MCF 10A (cell line): ENCODE measurements around the gene HJURP. TPM values are rescaled to one million over a fixed set of nuclear protein-coding genes. Genes with fewer than 3 reads are reported as not detected.

Experiments
- BruUV-seq: library from RNA; stranded (reverse); fragments of 400-500 nt; replicated peaks from 2 replicates; lab custom pipeline; 2021; lab: Mats Ljungman, UMichigan
- CTCF ChIA-PET: fragments of 300-600 bp; sonication (Branson Sonifier 250); formaldehyde crosslinking; extraction: SDS; loops from one replicate; lab custom pipeline; 2021; ENCODE audit warnings: antibody characterized with exemption, inconsistent platforms; lab: Yijun Ruan, JAX
- POLR2A ChIA-PET: fragments of 300-600, 350-650 bp; sonication (Branson Sonifier 250); formaldehyde crosslinking; extraction: SDS; loops from one replicate; lab custom pipeline; 2020; ENCODE audit warnings: antibody characterized with exemption, inconsistent platforms; lab: Yijun Ruan, JAX
- DNase-seq: peaks from one replicate; pipeline ENCODE4 v3.0.0-alpha.2; 2018; ENCODE audit not compliant: unreplicated experiment
- H3K27ac Mint-ChIP-seq: one replicate; pipeline ENCODE4 v1.8.0; 2022; ENCODE audit warnings: mild to moderate bottlenecking, low read depth, mixed read lengths; ENCODE audit not compliant: unreplicated experiment
- H3K27me3 Mint-ChIP-seq: one replicate; pipeline ENCODE4 v1.8.0; 2022; ENCODE audit warnings: mixed read lengths; ENCODE audit not compliant: insufficient read depth, unreplicated experiment
- H3K36me3 Mint-ChIP-seq: one replicate; pipeline ENCODE4 v1.8.0; 2022; ENCODE audit warnings: mild to moderate bottlenecking, moderate library complexity, mixed read lengths; ENCODE audit not compliant: insufficient read depth, unreplicated experiment
- H3K4me1 Mint-ChIP-seq: one replicate; pipeline ENCODE4 v1.8.0; 2022; ENCODE audit warnings: mixed read lengths; ENCODE audit not compliant: insufficient read depth, unreplicated experiment
- H3K4me3 Mint-ChIP-seq: one replicate; pipeline ENCODE4 v1.8.0; 2022; ENCODE audit warnings: mild to moderate bottlenecking, moderate library complexity, mixed read lengths; ENCODE audit not compliant: unreplicated experiment
- H3K9me3 Mint-ChIP-seq: one replicate; pipeline ENCODE4 v1.8.0; 2022; ENCODE audit warnings: mixed read lengths; ENCODE audit not compliant: unreplicated experiment
- intact Hi-C: fragments of 100-400 bp; cut with micrococcal nuclease; formaldehyde crosslinking; loops from 2 replicates; pipeline ENCODE4 v1.14.1; 2022
- total RNA-seq: library from RNA; stranded (reverse); gene quantifications from 2 replicates; pipeline ENCODE4 v1.2.3, GENCODE V29; 2022
- TF ChIP-seq, protein P1 (sequence below): fragments of 200-600 bp; IDR thresholded peaks from one replicate; pipeline ENCODE4 v1.8.0; 2022; ENCODE audit warnings: antibody characterized with exemption, mild to moderate bottlenecking; ENCODE audit not compliant: unreplicated experiment

Gene HJURP
- total RNA-seq, 1 experiment from 2014 or later: 29.3 TPM

DNA sequence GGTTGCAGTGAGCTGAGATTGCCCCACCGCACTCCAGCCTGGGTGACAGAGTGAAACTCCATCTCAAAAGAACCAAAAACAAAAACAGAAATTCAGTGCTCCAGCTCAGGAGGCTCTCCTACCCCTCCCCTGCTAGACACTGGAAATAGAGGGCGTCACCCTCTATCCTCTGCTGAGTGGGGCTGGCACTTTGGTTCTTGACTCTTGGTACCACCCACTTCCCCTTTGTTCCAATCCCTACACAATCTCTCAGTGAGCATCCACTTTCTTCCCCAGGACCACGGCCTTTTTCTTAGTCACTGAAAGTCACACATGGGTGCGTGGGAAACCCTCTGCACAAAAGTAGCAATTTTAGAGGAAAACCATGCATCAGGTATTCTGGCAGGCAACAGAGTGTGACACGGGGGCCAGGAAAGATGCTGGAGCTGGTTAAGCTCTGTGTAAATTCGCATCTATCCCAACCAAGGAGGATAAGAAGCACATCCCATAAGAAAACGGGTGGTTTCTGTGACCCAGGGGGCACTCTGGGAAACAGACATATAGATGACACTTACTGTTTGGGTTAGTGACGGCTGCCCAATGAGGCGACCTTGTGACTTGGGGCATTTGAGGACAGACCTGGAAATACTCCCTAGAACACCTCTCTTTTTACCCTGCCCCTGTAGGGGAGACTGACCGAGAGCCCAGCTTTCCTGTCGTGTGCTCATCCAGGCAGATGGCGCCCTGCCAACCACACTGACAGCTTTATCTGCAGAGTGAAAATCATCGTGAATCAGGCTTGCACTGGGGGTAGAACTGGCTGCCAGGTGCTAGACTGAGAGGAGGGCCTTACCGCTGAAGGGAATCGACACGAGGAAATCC is 7.7 kb downstream of the HJURP start:
- DNase-seq: no peak
- intact Hi-C loops: no loop called here
- TF ChIP-seq, protein P1, sequence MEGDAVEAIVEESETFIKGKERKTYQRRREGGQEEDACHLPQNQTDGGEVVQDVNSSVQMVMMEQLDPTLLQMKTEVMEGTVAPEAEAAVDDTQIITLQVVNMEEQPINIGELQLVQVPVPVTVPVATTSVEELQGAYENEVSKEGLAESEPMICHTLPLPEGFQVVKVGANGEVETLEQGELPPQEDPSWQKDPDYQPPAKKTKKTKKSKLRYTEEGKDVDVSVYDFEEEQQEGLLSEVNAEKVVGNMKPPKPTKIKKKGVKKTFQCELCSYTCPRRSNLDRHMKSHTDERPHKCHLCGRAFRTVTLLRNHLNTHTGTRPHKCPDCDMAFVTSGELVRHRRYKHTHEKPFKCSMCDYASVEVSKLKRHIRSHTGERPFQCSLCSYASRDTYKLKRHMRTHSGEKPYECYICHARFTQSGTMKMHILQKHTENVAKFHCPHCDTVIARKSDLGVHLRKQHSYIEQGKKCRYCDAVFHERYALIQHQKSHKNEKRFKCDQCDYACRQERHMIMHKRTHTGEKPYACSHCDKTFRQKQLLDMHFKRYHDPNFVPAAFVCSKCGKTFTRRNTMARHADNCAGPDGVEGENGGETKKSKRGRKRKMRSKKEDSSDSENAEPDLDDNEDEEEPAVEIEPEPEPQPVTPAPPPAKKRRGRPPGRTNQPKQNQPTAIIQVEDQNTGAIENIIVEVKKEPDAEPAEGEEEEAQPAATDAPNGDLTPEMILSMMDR: no peak
- Mint-ChIP-seq H3K9me3 (no peaks in the 10 kb centered on the region), H3K27me3 (no peaks in the 10 kb centered on the region), H3K36me3 (peaks cover 18% of the 10 kb centered on the region), H3K4me3 (no peak overlapping the region), H3K4me1 (peaks cover 5% of the 10 kb centered on the region), H3K27ac (no peak overlapping the region)
- ChIA-PET CTCF (interaction anchor here (1.5 kb wide), 1 partner anchor 14 kb away, joined by 4 read pairs; no protein-coding TSS in a partner anchor), POLR2A (no interaction called here)
- BruUV-seq: no TSS peak

- no peaks in the 10 kb centered on the region for H3K4me1 Mint-ChIP-seq
- intact Hi-C loops: no loop called here
- no peak overlapping the region for H3K27ac Mint-ChIP-seq
- no peak overlapping the region for H3K4me3 Mint-ChIP-seq
- H3K27me3 Mint-ChIP-seq: no peaks in the 10 kb centered on the region
- no peak for DNase-seq
- TF ChIP-seq, protein P1: no peak
- ChIA-PET POLR2A (no interaction called here), CTCF (interaction anchor here (0.6 kb wide), 1 partner anchor 1921 kb away, joined by 3 read pairs; no protein-coding TSS in a partner anchor)
- H3K9me3 Mint-ChIP-seq: no peaks in the 10 kb centered on the region
- H3K36me3 Mint-ChIP-seq: peaks cover 29% of the 10 kb centered on the region
- BruUV-seq: no TSS peak
These were observed 8.9 kb downstream of the HJURP start for GRCh38 chr2:233845301-233846060.

DNA sequence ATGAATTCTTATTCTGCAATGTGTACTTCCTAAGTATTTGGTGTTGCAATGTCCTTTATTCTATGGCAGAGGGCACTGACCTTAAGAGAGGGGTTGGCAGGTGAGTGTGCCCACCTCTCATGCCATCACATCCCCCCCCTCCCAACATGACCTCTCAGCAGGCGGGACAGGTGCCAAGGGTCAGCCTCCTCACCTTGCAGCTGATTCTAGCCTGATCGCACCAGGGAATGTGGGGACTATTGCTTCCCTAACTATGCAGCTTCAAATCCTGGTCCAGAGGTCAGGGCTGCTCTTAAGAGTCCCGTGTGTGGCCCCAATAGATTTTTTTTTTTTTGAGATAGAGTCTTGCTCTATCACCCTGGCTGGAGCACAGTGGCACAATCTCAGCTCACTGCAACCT is 9.5 kb downstream of the HJURP start:
- intact Hi-C loops: no loop called here
- no peak overlapping the region for H3K27ac Mint-ChIP-seq
- no TSS peak for BruUV-seq

More for the DNA sequence above, 9.5 kb downstream of the HJURP start:
- DNase-seq: no peak
- no peak overlapping the region for H3K4me3 Mint-ChIP-seq
- peaks cover 28% of the 10 kb centered on the region for H3K36me3 Mint-ChIP-seq
- no peaks in the 10 kb centered on the region for H3K9me3 Mint-ChIP-seq
- no peaks in the 10 kb centered on the region for H3K27me3 Mint-ChIP-seq
- CTCF ChIA-PET: interaction anchor here (0.6 to 1.2 kb wide), 3 partner anchors 12 to 1921 kb away, joined by 3 to 6 read pairs (median 3); no protein-coding TSS in a partner anchor
- TF ChIP-seq, protein P1: no peak
- POLR2A ChIA-PET: no interaction called here
- H3K4me1 Mint-ChIP-seq: no peaks in the 10 kb centered on the region
